ENCODE measurements around the gene SPRR5. TPM values are rescaled to one million over a fixed set of nuclear protein-coding genes. Genes with fewer than 3 reads are reported as not detected.
A peak's percentile ranks its signal among the peaks of the same experiment; 100 is the strongest.

The SPRR5 gene
- polyA plus RNA-seq, 4 donors: not detected

DNA sequence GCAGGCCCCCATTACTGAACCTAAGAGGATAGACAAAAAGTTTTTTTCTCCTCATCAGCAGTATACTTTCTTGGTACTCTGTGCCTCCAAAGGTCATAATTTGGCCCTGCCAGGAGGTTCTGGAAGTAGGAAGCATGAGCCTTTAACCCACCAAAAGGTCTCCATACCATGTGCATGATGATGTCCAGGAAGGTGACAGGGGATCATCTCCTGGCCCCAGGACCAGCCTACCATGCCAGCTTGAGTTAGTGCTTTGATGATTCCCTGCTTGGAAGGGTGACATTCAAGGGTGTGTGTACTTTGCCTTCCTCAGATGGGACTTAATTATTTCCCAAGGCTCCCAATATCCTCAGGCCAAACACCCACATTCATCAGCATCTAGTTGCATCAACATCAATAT, 30.6 kb downstream of the SPRR5 start:
- Histone ChIP-seq H3K4me3 (ENCODE audit: low read depth in 1 of 3, low read length in 3 of 3) (no peak overlapping the region), H3K27me3 (ENCODE audit: control insufficient read depth in 3 of 3, insufficient read depth in 3 of 3, low read length in 3 of 3) (peaks cover 0 to 3% (median 0%) of the 10 kb centered on the region in 3 donors), H3K4me1 (ENCODE audit: control insufficient read depth in 3 of 3, insufficient read depth in 2 of 3, low read depth in 1 of 3, low read length in 2 of 3) (peaks cover 0 to 21% (median 0%) of the 10 kb centered on the region in 3 donors), H3K27ac (ENCODE audit: low read depth in 1 of 3, low read length in 2 of 3) (no peak overlapping the region), H3K9me3 (ENCODE audit: control insufficient read depth in 2 of 2, insufficient read depth in 1 of 2, low read depth in 1 of 2, low read length in 1 of 2) (no peaks in the 10 kb centered on the region), H3K36me3 (ENCODE audit: control insufficient read depth in 3 of 3, insufficient read depth in 2 of 3, low read depth in 1 of 3, low read length in 3 of 3) (no peaks in the 10 kb centered on the region)
- DNase-seq: no peak
- FAIRE-seq: no peak

DNA sequence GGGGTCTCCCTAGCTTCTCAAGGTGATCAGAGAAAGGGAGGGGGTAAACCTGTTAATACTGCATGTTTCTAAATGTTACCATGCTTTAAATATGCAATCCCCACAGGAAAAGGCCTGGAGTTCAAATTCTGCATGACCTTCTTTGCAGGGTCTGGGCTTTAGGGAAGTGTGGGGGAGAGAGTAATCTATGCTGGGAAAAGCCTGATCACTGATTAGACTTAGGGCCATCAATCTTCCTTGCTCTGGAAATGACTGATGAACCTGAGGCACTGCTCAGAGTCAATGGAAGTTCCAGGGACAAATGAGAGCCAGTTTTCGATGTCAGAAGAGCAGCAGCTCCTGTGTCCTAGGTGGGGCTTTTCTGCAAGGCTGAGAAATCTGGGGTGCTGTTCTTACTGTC, 33.7 kb downstream of the SPRR5 start:
- Histone ChIP-seq H3K4me3 (ENCODE audit: low read depth in 1 of 3, low read length in 3 of 3) (no peak overlapping the region), H3K9me3 (ENCODE audit: control insufficient read depth in 2 of 2, insufficient read depth in 1 of 2, low read depth in 1 of 2, low read length in 1 of 2) (no peaks in the 10 kb centered on the region), H3K27ac (ENCODE audit: low read depth in 1 of 3, low read length in 2 of 3) (peak overlapping the region in 1 of 3 donors; percentile 60), H3K27me3 (ENCODE audit: control insufficient read depth in 3 of 3, insufficient read depth in 3 of 3, low read length in 3 of 3) (peaks cover 0 to 6% (median 4%) of the 10 kb centered on the region in 3 donors), H3K36me3 (ENCODE audit: control insufficient read depth in 3 of 3, insufficient read depth in 2 of 3, low read depth in 1 of 3, low read length in 3 of 3) (no peaks in the 10 kb centered on the region), H3K4me1 (ENCODE audit: control insufficient read depth in 3 of 3, insufficient read depth in 2 of 3, low read depth in 1 of 3, low read length in 2 of 3) (peaks cover 0 to 21% (median 0%) of the 10 kb centered on the region in 3 donors)
- no peak for FAIRE-seq
- DNase-seq: no peak
- 31 to 69% (median 53%) methylated on average over 1 of the region's 1 CpG for WGBS, 3 donors

DNA sequence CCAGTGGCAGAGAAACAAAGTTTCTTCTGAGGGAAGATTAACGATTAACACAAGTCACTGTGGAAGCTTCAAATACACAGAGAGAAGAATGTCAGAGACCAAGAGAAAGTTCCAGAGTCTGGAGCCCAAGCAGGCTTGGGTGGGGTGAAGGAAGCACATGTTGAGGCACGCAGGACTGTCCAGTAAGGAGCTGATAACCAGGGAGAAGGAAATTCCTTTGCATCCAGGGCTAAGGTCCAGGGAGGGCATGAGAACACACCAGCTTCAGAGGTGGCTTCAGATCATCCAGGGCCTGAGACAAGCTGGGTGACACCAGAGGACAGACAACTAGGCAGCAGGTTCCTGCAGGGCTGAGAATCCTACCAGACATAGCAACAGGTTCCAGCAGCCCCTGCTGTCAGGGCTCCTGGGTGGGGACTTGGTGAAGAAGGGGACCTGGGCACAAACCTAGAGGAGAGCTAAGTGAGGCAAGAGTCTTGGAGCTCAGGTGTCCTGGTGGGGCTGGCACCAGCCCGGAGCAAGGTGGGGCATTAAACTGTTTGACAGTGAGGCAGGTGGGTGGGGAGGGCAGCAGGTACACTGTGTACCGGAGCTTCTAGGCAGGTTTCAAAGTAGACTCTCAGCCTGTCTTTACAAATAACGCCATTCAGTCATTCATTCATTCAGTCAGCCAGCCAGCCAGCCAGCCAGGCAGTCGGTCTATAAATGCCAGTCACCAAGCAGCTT, 34.3 kb downstream of the SPRR5 start:
- no peaks in the 10 kb centered on the region for H3K9me3 ChIP-seq (ENCODE audit: control insufficient read depth in 2 of 2, insufficient read depth in 1 of 2, low read depth in 1 of 2, low read length in 1 of 2)
- no peak overlapping the region for H3K4me3 ChIP-seq (ENCODE audit: low read depth in 1 of 3, low read length in 3 of 3)
- 56 to 74% (median 61%) methylated on average over 6 of the region's 6 CpGs for WGBS, 3 donors
- no peaks in the 10 kb centered on the region for H3K36me3 ChIP-seq (ENCODE audit: control insufficient read depth in 3 of 3, insufficient read depth in 2 of 3, low read depth in 1 of 3, low read length in 3 of 3)
- DNase-seq (peak in 1 of 2 donors; percentile 55), FAIRE-seq (no peak)
- peaks cover 0 to 6% (median 4%) of the 10 kb centered on the region in 3 donors for H3K27me3 ChIP-seq (ENCODE audit: control insufficient read depth in 3 of 3, insufficient read depth in 3 of 3, low read length in 3 of 3)
- peaks cover 0 to 21% (median 0%) of the 10 kb centered on the region in 3 donors for H3K4me1 ChIP-seq (ENCODE audit: control insufficient read depth in 3 of 3, insufficient read depth in 2 of 3, low read depth in 1 of 3, low read length in 2 of 3)
- peak overlapping the region in 1 of 3 donors; percentile 60 for H3K27ac ChIP-seq (ENCODE audit: low read depth in 1 of 3, low read length in 2 of 3)

DNA sequence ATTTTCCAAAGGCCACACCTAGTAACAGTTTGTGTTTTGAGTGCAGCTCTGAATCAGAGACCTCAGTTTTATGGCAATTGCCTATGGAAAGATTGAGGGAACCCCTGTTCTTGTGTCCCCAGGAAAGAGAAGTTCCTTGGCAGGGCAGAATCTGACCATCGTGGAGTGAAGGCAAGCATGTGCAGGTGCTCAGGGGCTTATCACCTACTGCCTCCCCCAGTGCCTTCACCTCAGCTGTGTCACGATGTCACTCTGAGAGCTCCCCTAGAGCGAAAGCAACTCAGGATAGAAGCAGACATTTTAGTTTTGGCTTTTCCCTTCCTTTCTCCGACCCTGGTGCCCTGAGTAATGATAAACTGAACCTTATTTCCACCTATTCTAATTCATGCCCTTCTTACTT, 35.1 kb downstream of the SPRR5 start:
- H3K36me3 ChIP-seq (ENCODE audit: control insufficient read depth in 3 of 3, insufficient read depth in 2 of 3, low read depth in 1 of 3, low read length in 3 of 3): no peaks in the 10 kb centered on the region
- DNase-seq: no peak
- 78 to 89% (median 81%) methylated on average over 4 of the region's 4 CpGs for WGBS, 3 donors
- peaks cover 0 to 21% (median 0%) of the 10 kb centered on the region in 3 donors for H3K4me1 ChIP-seq (ENCODE audit: control insufficient read depth in 3 of 3, insufficient read depth in 2 of 3, low read depth in 1 of 3, low read length in 2 of 3)
- no peak for FAIRE-seq
- no peak overlapping the region for H3K4me3 ChIP-seq (ENCODE audit: low read depth in 1 of 3, low read length in 3 of 3)
- no peaks in the 10 kb centered on the region for H3K9me3 ChIP-seq (ENCODE audit: control insufficient read depth in 2 of 2, insufficient read depth in 1 of 2, low read depth in 1 of 2, low read length in 1 of 2)
- H3K27me3 ChIP-seq (ENCODE audit: control insufficient read depth in 3 of 3, insufficient read depth in 3 of 3, low read length in 3 of 3): peaks cover 0 to 6% (median 4%) of the 10 kb centered on the region in 3 donors
- no peak overlapping the region for H3K27ac ChIP-seq (ENCODE audit: low read depth in 1 of 3, low read length in 2 of 3)

DNA sequence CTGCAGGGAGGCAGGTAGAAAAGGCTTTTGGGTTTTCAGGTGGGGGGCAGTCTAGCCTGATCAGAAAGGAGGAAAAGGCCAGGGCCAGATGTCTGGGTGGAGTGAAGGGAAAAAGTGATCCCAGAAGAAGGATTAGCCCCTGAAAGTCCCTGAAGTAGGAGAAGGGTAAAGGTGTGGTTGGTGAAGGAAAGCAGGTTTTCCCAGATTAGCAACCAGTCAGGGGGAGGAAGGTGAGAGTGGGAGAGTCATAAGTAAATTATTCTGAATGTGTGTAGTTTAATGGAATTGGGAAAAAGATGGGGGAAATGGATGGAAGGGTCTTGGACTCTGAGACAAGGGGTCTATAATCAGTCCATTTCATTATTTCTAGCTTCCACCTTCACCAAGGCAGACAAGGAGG, 36.2 kb downstream of the SPRR5 start:
- no peak for DNase-seq
- Histone ChIP-seq H3K27ac (ENCODE audit: low read depth in 1 of 3, low read length in 2 of 3) (no peak overlapping the region), H3K9me3 (ENCODE audit: control insufficient read depth in 2 of 2, insufficient read depth in 1 of 2, low read depth in 1 of 2, low read length in 1 of 2) (no peaks in the 10 kb centered on the region), H3K36me3 (ENCODE audit: control insufficient read depth in 3 of 3, insufficient read depth in 2 of 3, low read depth in 1 of 3, low read length in 3 of 3) (no peaks in the 10 kb centered on the region), H3K4me3 (ENCODE audit: low read depth in 1 of 3, low read length in 3 of 3) (no peak overlapping the region), H3K27me3 (ENCODE audit: control insufficient read depth in 3 of 3, insufficient read depth in 3 of 3, low read length in 3 of 3) (peaks cover 0 to 6% (median 4%) of the 10 kb centered on the region in 3 donors), H3K4me1 (ENCODE audit: control insufficient read depth in 3 of 3, insufficient read depth in 2 of 3, low read depth in 1 of 3, low read length in 2 of 3) (peaks cover 0 to 21% (median 0%) of the 10 kb centered on the region in 3 donors)
- FAIRE-seq: no peak

DNA sequence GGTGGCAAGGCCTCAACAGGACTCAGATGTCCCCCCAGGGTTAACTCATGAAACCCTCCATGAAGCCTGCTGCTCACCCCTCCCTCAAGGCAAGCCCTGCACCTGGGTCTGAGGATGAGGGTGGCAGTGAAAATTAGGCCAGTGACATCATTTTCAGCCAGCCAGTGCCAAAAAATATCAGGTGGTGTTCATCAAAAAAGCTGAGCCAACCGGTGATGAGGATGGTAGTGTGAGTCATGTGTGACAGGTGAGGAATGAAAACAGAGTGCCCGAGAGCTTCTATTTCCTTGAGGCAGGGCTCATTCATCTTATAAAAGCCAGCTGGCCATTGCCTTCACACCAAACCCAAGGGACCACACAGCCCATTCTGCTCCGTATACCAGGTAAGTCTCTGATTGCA, 36.7 kb downstream of the SPRR5 start, which contains the start of gene SPRR1A:
TSS of gene SPRR1A (plus strand) at position 339 of the 400 bp plus-strand sequence. CDS start 1,150 bp downstream, outside the sequence.
- H3K4me3 ChIP-seq (ENCODE audit: low read depth in 1 of 3, low read length in 3 of 3): no peak within 1 kb of the TSS
- H3K36me3 ChIP-seq (ENCODE audit: control insufficient read depth in 3 of 3, insufficient read depth in 2 of 3, low read depth in 1 of 3, low read length in 3 of 3): no peaks in the 10 kb centered on the region
- WGBS, 3 donors: 46 to 78% (median 51%) methylated on average over 3 of the region's 3 CpGs
- no peak within 1 kb of the TSS for H3K27ac ChIP-seq (ENCODE audit: low read depth in 1 of 3, low read length in 2 of 3)
- DNase-seq (no peak), FAIRE-seq (no peak)
- no peaks in the 10 kb centered on the region for H3K9me3 ChIP-seq (ENCODE audit: control insufficient read depth in 2 of 2, insufficient read depth in 1 of 2, low read depth in 1 of 2, low read length in 1 of 2)
- peaks cover 0 to 6% (median 4%) of the 10 kb centered on the region in 3 donors for H3K27me3 ChIP-seq (ENCODE audit: control insufficient read depth in 3 of 3, insufficient read depth in 3 of 3, low read length in 3 of 3)
- H3K4me1 ChIP-seq (ENCODE audit: control insufficient read depth in 3 of 3, insufficient read depth in 2 of 3, low read depth in 1 of 3, low read length in 2 of 3): peaks cover 0 to 21% (median 0%) of the 10 kb centered on the region in 3 donors

DNA sequence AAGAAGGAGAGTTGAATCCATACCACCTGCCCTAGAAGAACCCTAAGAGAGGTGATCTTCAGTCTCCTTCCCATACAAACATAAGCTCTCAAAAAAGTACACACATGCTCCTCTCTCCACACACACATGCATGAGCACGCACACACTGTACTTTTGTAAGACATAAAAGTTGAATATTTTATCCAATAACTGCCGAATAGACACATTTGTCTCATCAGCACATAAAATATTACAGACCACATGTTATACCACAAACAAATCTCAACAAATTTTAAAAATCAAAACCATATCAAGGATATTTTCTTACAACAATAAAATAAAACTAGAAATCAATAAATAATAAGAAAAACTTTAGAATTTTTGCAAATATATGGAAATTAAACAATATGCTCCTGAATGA, 39.6 kb downstream of the SPRR5 start:
- Histone ChIP-seq H3K27ac (ENCODE audit: low read depth in 1 of 3, low read length in 2 of 3) (no peak overlapping the region), H3K9me3 (ENCODE audit: control insufficient read depth in 2 of 2, insufficient read depth in 1 of 2, low read depth in 1 of 2, low read length in 1 of 2) (no peaks in the 10 kb centered on the region), H3K4me3 (ENCODE audit: low read depth in 1 of 3, low read length in 3 of 3) (no peak overlapping the region), H3K27me3 (ENCODE audit: control insufficient read depth in 3 of 3, insufficient read depth in 3 of 3, low read length in 3 of 3) (peaks cover 0 to 6% (median 4%) of the 10 kb centered on the region in 3 donors), H3K36me3 (ENCODE audit: control insufficient read depth in 3 of 3, insufficient read depth in 2 of 3, low read depth in 1 of 3, low read length in 3 of 3) (no peaks in the 10 kb centered on the region), H3K4me1 (ENCODE audit: control insufficient read depth in 3 of 3, insufficient read depth in 2 of 3, low read depth in 1 of 3, low read length in 2 of 3) (peaks cover 0 to under 1% (median 0%) of the 10 kb centered on the region in 3 donors)
- WGBS, 3 donors: 88 to 91% (median 89%) methylated on average over 2 of the region's 2 CpGs
- FAIRE-seq (no peak), DNase-seq (no peak)

DNA sequence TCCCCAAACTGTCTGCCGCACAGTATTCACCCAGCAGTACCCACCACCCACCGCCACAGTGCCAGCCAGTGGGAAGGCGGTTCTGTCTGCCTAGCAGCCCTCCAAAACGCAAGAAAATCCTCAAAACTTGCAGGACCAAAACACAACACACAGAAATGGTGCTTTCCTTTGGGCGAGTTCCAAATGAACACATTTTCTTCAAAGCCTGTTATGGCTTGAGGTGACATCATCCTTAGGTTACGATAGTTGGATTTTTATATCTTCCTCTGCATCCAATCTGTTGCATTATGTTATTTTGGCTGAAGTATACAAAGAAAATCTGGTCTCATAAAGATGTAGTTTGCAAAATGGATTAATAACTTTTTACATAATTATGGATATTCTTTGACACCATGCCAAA, 46.2 kb downstream of the SPRR5 start:
- no peaks in the 10 kb centered on the region for H3K36me3 ChIP-seq (ENCODE audit: control insufficient read depth in 3 of 3, insufficient read depth in 2 of 3, low read depth in 1 of 3, low read length in 3 of 3)
- DNase-seq (no peak), FAIRE-seq (no peak)
- H3K4me3 ChIP-seq (ENCODE audit: low read depth in 1 of 3, low read length in 3 of 3): no peak overlapping the region
- H3K9me3 ChIP-seq (ENCODE audit: control insufficient read depth in 2 of 2, insufficient read depth in 1 of 2, low read depth in 1 of 2, low read length in 1 of 2): no peaks in the 10 kb centered on the region
- no peak overlapping the region for H3K27ac ChIP-seq (ENCODE audit: low read depth in 1 of 3, low read length in 2 of 3)
- H3K4me1 ChIP-seq (ENCODE audit: control insufficient read depth in 3 of 3, insufficient read depth in 2 of 3, low read depth in 1 of 3, low read length in 2 of 3): no peaks in the 10 kb centered on the region
- 73 to 76% (median 75%) methylated on average over 6 of the region's 6 CpGs for WGBS, 3 donors
- no peaks in the 10 kb centered on the region for H3K27me3 ChIP-seq (ENCODE audit: control insufficient read depth in 3 of 3, insufficient read depth in 3 of 3, low read length in 3 of 3)

DNA sequence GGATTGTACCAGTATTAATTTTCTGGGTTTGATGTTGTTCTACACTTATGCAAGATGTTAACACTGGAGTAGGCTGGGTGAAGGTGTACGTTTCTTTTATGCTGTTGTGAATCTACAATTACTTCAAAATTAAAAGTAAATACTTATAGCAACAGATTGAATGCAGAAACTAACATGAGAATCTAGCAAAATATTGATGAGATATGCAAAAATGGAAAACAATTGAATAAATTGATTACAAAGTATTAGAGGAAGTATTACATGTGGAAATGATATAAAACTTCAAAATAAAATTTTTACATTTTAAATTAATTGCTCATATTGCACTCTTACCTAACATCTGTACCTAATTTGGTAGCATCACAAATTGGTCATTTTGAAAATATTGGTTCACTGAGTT, 48.8 kb downstream of the SPRR5 start:
- no peak for FAIRE-seq
- no peaks in the 10 kb centered on the region for H3K27me3 ChIP-seq (ENCODE audit: control insufficient read depth in 3 of 3, insufficient read depth in 3 of 3, low read length in 3 of 3)

More for the DNA sequence above, 48.8 kb downstream of the SPRR5 start:
- Histone ChIP-seq H3K4me3 (ENCODE audit: low read depth in 1 of 3, low read length in 3 of 3) (no peak overlapping the region), H3K9me3 (ENCODE audit: control insufficient read depth in 2 of 2, insufficient read depth in 1 of 2, low read depth in 1 of 2, low read length in 1 of 2) (no peaks in the 10 kb centered on the region), H3K36me3 (ENCODE audit: control insufficient read depth in 3 of 3, insufficient read depth in 2 of 3, low read depth in 1 of 3, low read length in 3 of 3) (no peaks in the 10 kb centered on the region), H3K4me1 (ENCODE audit: control insufficient read depth in 3 of 3, insufficient read depth in 2 of 3, low read depth in 1 of 3, low read length in 2 of 3) (no peaks in the 10 kb centered on the region), H3K27ac (ENCODE audit: low read depth in 1 of 3, low read length in 2 of 3) (no peak overlapping the region)
- no peak for DNase-seq
- 18 to 32% (median 31%) methylated on average over 1 of the region's 1 CpG for WGBS, 3 donors

All from small intestine (tissue), 7 donors.